Activated T-cell treated with anti-CD3 and anti-CD28 coated beads for 1 hour (primary cell): Measurements from ENCODE around the gene HOXD1.

Source experiments
- DNase-seq: peaks from one replicate; pipeline ENCODE4 v3.0.0-alpha.2; 2020; ENCODE audit warnings: low read depth

HOXD1 gene

GRCh38 chr2:176152350-176153181, 35.9 kb upstream of the HOXD1 start:
- no peak for DNase-seq

GRCh38 chr2:176154576-176155252, 33.8 kb upstream of the HOXD1 start:
- no peak for DNase-seq

GRCh38 chr2:176155356-176156044, 33.0 kb upstream of the HOXD1 start:
- no peak for DNase-seq

- no peak for DNase-seq
Observed at GRCh38 chr2:176156301-176156806, 32.1 kb upstream of the HOXD1 start.

- DNase-seq: no peak
Observed at GRCh38 chr2:176156807-176157498, 31.5 kb upstream of the HOXD1 start, which contains the start of gene HOXD3. Gene HOXD3, plus strand, starts transcription at chr2:176157307. Its CDS starts 11,808 bp downstream, at chr2:176169115.

GRCh38 chr2:176157499-176158185, 30.8 kb upstream of the HOXD1 start:
- DNase-seq: no peak

GRCh38 chr2:176158186-176158591, 30.3 kb upstream of the HOXD1 start:
- no peak for DNase-seq

- no peak for DNase-seq
Observed at GRCh38 chr2:176158855-176159662, 29.4 kb upstream of the HOXD1 start.

- DNase-seq: no peak
Observed at GRCh38 chr2:176159663-176160250, 28.7 kb upstream of the HOXD1 start.

GRCh38 chr2:176160251-176160985, 28.1 kb upstream of the HOXD1 start:
- no peak for DNase-seq

GRCh38 chr2:176160986-176161824, 27.3 kb upstream of the HOXD1 start:
- DNase-seq: no peak

- DNase-seq: no peak
Observed at GRCh38 chr2:176161825-176162626, 26.4 kb upstream of the HOXD1 start.

- DNase-seq: no peak
Observed at GRCh38 chr2:176162911-176163671, 25.4 kb upstream of the HOXD1 start.

- no peak for DNase-seq
Observed at GRCh38 chr2:176163672-176164056, 24.8 kb upstream of the HOXD1 start.

- DNase-seq: no peak
Observed at GRCh38 chr2:176164201-176164600, 24.3 kb upstream of the HOXD1 start.

GRCh38 chr2:176164611-176165369, 23.7 kb upstream of the HOXD1 start:
- DNase-seq: no peak
